GM12878 (cell line): ENCODE results near the gene NXPE4. TPM values are rescaled to one million over a fixed set of nuclear protein-coding genes. Genes with fewer than 3 reads are reported as not detected.
A peak's percentile ranks its signal among the peaks of the same experiment; 100 is the strongest.

ENCODE experiments used
- MTA3 ChIP-seq: IDR thresholded peaks from 2 replicates; pipeline ENCODE4 v1.6.1; 2012; ENCODE audit warnings: low read length, inconsistent platforms, borderline replicate concordance
- NFIC ChIP-seq: IDR thresholded peaks from 2 replicates; pipeline ENCODE4 v1.6.1; 2012; ENCODE audit warnings: low read depth, mild to moderate bottlenecking, inconsistent platforms, low read length, moderate library complexity
- NFXL1 ChIP-seq: fragments of 450-650 bp; IDR thresholded peaks from 2 replicates; pipeline ENCODE4 v1.6.1; 2017; ENCODE audit warnings: antibody characterized with exemption, mild to moderate bottlenecking, borderline replicate concordance
- PAX5 ChIP-seq: IDR thresholded peaks from 2 replicates; pipeline ENCODE4 v1.6.1; 2011; ENCODE audit warnings: low read depth, low read length, borderline replicate concordance
- POU2F2 ChIP-seq: IDR thresholded peaks from 3 replicates; pipeline ENCODE4 v1.6.1; 2011; ENCODE audit warnings: low read depth, mild to moderate bottlenecking, low read length, borderline replicate concordance
- RAD51 ChIP-seq: fragments of 450-650 bp; IDR thresholded peaks from 2 replicates; pipeline ENCODE4 v1.6.1; 2016; ENCODE audit warnings: moderate library complexity, mild to moderate bottlenecking, inconsistent platforms
- ZBED1 ChIP-seq: IDR thresholded peaks from 2 replicates; pipeline ENCODE4 v1.6.1; 2016; ENCODE audit warnings: borderline replicate concordance
- ZNF622 ChIP-seq: fragments of 450-650 bp; IDR thresholded peaks from 2 replicates; pipeline ENCODE4 v1.6.1; 2017; ENCODE audit warnings: mild to moderate bottlenecking, inconsistent platforms
- polyA plus RNA-seq, 11 experiments: library from polyadenylated mRNA; depleted of rRNA in 4 of 11; unstranded in 6 of 11; stranded (reverse) in 5 of 11; fragments of >200 nt; fragmentation: Nextera tagmentation in 4 of 11; fragmentation: Illumina TruSeq in 1 of 11; extraction: Ambion mirVana in 4 of 11; extraction: Trizol in 1 of 11; gene quantifications; 1 replicate in 1 of 11; 2 replicates in 10 of 11; pipeline versions ENCODE4 v1.2.1 to v1.2.3, GENCODE V29; 2011 to 2016; ENCODE audit warnings: inconsistent platforms in 2 of 11, missing spikeins in 2 of 11, low read depth in 1 of 11
- total RNA-seq, 4 experiments: library from RNA; depleted of rRNA in 3 of 4; stranded (reverse); fragments of >200 nt in 3 of 4; fragmentation: Illumina TruSeq in 1 of 4; extraction: Trizol in 1 of 4; gene quantifications; 2 replicates each; pipeline versions ENCODE4 v1.2.1 to v1.2.3, GENCODE V29; 2013 to 2021
- TF ChIP-seq, protein P1 (sequence below): fragments of 450-650 bp; IDR thresholded peaks from 2 replicates; pipeline ENCODE4 v1.6.1; 2017; ENCODE audit warnings: mild to moderate bottlenecking, moderate library complexity
- TF ChIP-seq, protein P2 (sequence below): fragments of 450-650 bp; formaldehyde crosslinking; IDR thresholded peaks from 2 replicates; pipeline ENCODE4 v1.4.0; 2020; ENCODE audit warnings: mild to moderate bottlenecking, moderate library complexity

Gene NXPE4
- total and polyA plus RNA-seq, 10 of the 15 experiments (the other 5 are each of a cell fraction or from before 2014, with no cell fraction given), result not detected

DNA sequence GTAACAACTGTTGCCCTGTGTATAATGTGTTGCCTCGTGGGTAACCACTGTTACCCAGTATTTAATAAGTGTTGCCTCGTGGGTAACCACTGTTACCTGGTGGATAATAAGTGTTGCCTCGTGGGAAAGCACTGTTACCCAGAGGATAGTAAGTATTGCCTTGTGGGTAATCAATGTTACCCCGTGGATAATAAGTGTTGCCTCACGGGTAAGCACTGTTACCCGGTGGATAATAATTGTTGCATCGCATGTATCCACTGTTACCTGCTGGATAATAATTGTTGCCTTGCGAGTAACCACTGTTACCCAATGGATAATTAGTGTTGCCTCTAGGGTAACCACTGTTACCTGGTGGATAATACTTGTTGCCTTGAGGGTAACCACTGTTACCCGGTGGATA, 17.1 kb upstream of the NXPE4 start (continued):
- TF ChIP-seq ZNF622 (no peak), ZBED1 (peak; percentile 69; the same call in 1 of the 2 replicates), PAX5 (peak; percentile 76; the same call in 1 of the 2 replicates), NFIC (0 out of 2 replicates have a peak, but pooled peaks have one; percentile 44), NFXL1 (0 out of 2 replicates have a peak, but pooled peaks have one; percentile 8), RAD51 (peak; percentile 58), POU2F2 (0 out of 3 replicates have a peak, but pooled peaks have one; percentile 9), MTA3 (no peak)
- TF ChIP-seq, protein P1, sequence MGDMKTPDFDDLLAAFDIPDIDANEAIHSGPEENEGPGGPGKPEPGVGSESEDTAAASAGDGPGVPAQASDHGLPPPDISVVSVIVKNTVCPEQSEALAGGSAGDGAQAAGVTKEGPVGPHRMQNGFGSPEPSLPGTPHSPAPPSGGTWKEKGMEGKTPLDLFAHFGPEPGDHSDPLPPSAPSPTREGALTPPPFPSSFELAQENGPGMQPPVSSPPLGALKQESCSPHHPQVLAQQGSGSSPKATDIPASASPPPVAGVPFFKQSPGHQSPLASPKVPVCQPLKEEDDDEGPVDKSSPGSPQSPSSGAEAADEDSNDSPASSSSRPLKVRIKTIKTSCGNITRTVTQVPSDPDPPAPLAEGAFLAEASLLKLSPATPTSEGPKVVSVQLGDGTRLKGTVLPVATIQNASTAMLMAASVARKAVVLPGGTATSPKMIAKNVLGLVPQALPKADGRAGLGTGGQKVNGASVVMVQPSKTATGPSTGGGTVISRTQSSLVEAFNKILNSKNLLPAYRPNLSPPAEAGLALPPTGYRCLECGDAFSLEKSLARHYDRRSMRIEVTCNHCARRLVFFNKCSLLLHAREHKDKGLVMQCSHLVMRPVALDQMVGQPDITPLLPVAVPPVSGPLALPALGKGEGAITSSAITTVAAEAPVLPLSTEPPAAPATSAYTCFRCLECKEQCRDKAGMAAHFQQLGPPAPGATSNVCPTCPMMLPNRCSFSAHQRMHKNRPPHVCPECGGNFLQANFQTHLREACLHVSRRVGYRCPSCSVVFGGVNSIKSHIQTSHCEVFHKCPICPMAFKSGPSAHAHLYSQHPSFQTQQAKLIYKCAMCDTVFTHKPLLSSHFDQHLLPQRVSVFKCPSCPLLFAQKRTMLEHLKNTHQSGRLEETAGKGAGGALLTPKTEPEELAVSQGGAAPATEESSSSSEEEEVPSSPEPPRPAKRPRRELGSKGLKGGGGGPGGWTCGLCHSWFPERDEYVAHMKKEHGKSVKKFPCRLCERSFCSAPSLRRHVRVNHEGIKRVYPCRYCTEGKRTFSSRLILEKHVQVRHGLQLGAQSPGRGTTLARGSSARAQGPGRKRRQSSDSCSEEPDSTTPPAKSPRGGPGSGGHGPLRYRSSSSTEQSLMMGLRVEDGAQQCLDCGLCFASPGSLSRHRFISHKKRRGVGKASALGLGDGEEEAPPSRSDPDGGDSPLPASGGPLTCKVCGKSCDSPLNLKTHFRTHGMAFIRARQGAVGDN, result no peak
- TF ChIP-seq, protein P2, sequence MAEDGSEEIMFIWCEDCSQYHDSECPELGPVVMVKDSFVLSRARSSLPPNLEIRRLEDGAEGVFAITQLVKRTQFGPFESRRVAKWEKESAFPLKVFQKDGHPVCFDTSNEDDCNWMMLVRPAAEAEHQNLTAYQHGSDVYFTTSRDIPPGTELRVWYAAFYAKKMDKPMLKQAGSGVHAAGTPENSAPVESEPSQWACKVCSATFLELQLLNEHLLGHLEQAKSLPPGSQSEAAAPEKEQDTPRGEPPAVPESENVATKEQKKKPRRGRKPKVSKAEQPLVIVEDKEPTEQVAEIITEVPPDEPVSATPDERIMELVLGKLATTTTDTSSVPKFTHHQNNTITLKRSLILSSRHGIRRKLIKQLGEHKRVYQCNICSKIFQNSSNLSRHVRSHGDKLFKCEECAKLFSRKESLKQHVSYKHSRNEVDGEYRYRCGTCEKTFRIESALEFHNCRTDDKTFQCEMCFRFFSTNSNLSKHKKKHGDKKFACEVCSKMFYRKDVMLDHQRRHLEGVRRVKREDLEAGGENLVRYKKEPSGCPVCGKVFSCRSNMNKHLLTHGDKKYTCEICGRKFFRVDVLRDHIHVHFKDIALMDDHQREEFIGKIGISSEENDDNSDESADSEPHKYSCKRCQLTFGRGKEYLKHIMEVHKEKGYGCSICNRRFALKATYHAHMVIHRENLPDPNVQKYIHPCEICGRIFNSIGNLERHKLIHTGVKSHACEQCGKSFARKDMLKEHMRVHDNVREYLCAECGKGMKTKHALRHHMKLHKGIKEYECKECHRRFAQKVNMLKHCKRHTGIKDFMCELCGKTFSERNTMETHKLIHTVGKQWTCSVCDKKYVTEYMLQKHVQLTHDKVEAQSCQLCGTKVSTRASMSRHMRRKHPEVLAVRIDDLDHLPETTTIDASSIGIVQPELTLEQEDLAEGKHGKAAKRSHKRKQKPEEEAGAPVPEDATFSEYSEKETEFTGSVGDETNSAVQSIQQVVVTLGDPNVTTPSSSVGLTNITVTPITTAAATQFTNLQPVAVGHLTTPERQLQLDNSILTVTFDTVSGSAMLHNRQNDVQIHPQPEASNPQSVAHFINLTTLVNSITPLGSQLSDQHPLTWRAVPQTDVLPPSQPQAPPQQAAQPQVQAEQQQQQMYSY (CRISPR knock-in tag), result 0 out of 2 replicates have a peak, but pooled peaks have one; percentile 35
- TF ChIP-seq, all 136 proteins: peak for 15
